Measurements from ENCODE around the gene CNTN1.

Gene CNTN1

GRCh38 chr12:40970320-40970907 is 278.2 kb downstream of the CNTN1 start:
- no peak for DNase-seq (ENCODE audit: low read depth)

- no peak for DNase-seq (ENCODE audit: low read depth)
Observed at GRCh38 chr12:40971911-40972310, 279.7 kb downstream of the CNTN1 start.

- DNase-seq (ENCODE audit: low read depth): no peak
Observed at GRCh38 chr12:40976546-40976945, 284.3 kb downstream of the CNTN1 start.

GRCh38 chr12:40980427-40980961 is 288.3 kb downstream of the CNTN1 start:
- DNase-seq (ENCODE audit: low read depth): no peak

GRCh38 chr12:40986001-40986400 is 293.8 kb downstream of the CNTN1 start:
- DNase-seq (ENCODE audit: low read depth): no peak

GRCh38 chr12:40988355-40988754 is 296.1 kb downstream of the CNTN1 start:
- no peak for DNase-seq (ENCODE audit: low read depth)

- DNase-seq (ENCODE audit: low read depth): no peak
Observed at GRCh38 chr12:40988824-40989223, 296.6 kb downstream of the CNTN1 start.

- DNase-seq (ENCODE audit: low read depth): no peak
Observed at GRCh38 chr12:40989785-40990184, 297.5 kb downstream of the CNTN1 start.

GRCh38 chr12:40992158-40992557 is 299.9 kb downstream of the CNTN1 start:
- no peak for DNase-seq (ENCODE audit: low read depth)

GRCh38 chr12:40992674-40993073 is 300.4 kb downstream of the CNTN1 start:
- DNase-seq (ENCODE audit: low read depth): no peak

- DNase-seq (ENCODE audit: low read depth): no peak
Observed at GRCh38 chr12:40993158-40993557, 300.9 kb downstream of the CNTN1 start.

- no peak for DNase-seq (ENCODE audit: low read depth)
Observed at GRCh38 chr12:40996091-40996490, 303.9 kb downstream of the CNTN1 start.

- no peak for DNase-seq (ENCODE audit: low read depth)
Observed at GRCh38 chr12:40999210-40999609, 307.0 kb downstream of the CNTN1 start.

GRCh38 chr12:41008472-41008871 is 316.2 kb downstream of the CNTN1 start:
- DNase-seq (ENCODE audit: low read depth): no peak

- DNase-seq (ENCODE audit: low read depth): no peak
Observed at GRCh38 chr12:41011939-41012338, 319.7 kb downstream of the CNTN1 start.

GRCh38 chr12:41013881-41014642 is 321.8 kb downstream of the CNTN1 start:
- no peak for DNase-seq (ENCODE audit: low read depth)

GRCh38 chr12:41014643-41015020 is 322.4 kb downstream of the CNTN1 start:
- no peak for DNase-seq (ENCODE audit: low read depth)

GRCh38 chr12:41018010-41018409 is 325.8 kb downstream of the CNTN1 start:
- DNase-seq (ENCODE audit: low read depth): no peak

- no peak for DNase-seq (ENCODE audit: low read depth)
Observed at GRCh38 chr12:41019461-41019860, 327.2 kb downstream of the CNTN1 start.

- DNase-seq (ENCODE audit: low read depth): no peak
Observed at GRCh38 chr12:41023836-41024235, 331.6 kb downstream of the CNTN1 start.

GRCh38 chr12:41026151-41026550 is 333.9 kb downstream of the CNTN1 start:
- no peak for DNase-seq (ENCODE audit: low read depth)

- no peak for DNase-seq (ENCODE audit: low read depth)
Observed at GRCh38 chr12:41032386-41032785, 340.1 kb downstream of the CNTN1 start.

- no peak for DNase-seq (ENCODE audit: low read depth)
Observed at GRCh38 chr12:41034686-41035085, 342.4 kb downstream of the CNTN1 start.

- no peak for DNase-seq (ENCODE audit: low read depth)
Observed at GRCh38 chr12:41039461-41039860, 347.2 kb downstream of the CNTN1 start.
